Activated T-helper 1 cell treated with anti-CD3 and anti-CD28 coated beads, Interleukin-12 subunit alpha, Interleukin-12 subunit beta, Interleukin-2, Interleukin-4 antibody, amounts not matched to agents 30 ng/mL and 10 ng/mL and 1 ng/mL, durations not matched to agents 14 hours and 24 hours and 36 hours (primary cell): Measurements from ENCODE around the gene BTBD9. TPM values are rescaled to one million over a fixed set of nuclear protein-coding genes. Genes with fewer than 3 reads are reported as not detected.
A peak's percentile ranks its signal among the peaks of the same experiment; 100 is the strongest.

Source experiments
- DNase-seq: peaks from one replicate; pipeline ENCODE4 v3.0.0; 2021; ENCODE audit warnings: low spot score
- H3K27ac Mint-ChIP-seq: one replicate; pipeline ENCODE4 v1.8.0; 2021; ENCODE audit warnings: mild to moderate bottlenecking, mixed read lengths
- H3K27me3 Mint-ChIP-seq: one replicate; pipeline ENCODE4 v1.8.0; 2022; ENCODE audit warnings: mild to moderate bottlenecking, moderate library complexity, mixed read lengths; ENCODE audit not compliant: insufficient read depth
- H3K36me3 Mint-ChIP-seq: one replicate; pipeline ENCODE4 v1.8.0; 2021; ENCODE audit warnings: low read depth, mixed read lengths
- H3K4me1 Mint-ChIP-seq: one replicate; pipeline ENCODE4 v1.8.0; 2021; ENCODE audit warnings: low read depth, mixed read lengths
- H3K4me3 Mint-ChIP-seq: one replicate; pipeline ENCODE4 v1.8.0; 2021; ENCODE audit warnings: mild to moderate bottlenecking, moderate library complexity, mixed read lengths
- H3K9me3 Mint-ChIP-seq: one replicate; pipeline ENCODE4 v1.8.0; 2021; ENCODE audit warnings: mixed read lengths
- intact Hi-C: fragments of 100-400 bp; cut with micrococcal nuclease; formaldehyde crosslinking; loops from one replicate; pipeline ENCODE4 v1.15.1; 2024
- total RNA-seq: library from RNA; stranded (reverse); gene quantifications from 2 replicates; pipeline ENCODE4 v1.2.3, GENCODE V29; 2022

Gene BTBD9
- total RNA-seq, 1 donor from 2014 or later: 14.5 TPM

DNA sequence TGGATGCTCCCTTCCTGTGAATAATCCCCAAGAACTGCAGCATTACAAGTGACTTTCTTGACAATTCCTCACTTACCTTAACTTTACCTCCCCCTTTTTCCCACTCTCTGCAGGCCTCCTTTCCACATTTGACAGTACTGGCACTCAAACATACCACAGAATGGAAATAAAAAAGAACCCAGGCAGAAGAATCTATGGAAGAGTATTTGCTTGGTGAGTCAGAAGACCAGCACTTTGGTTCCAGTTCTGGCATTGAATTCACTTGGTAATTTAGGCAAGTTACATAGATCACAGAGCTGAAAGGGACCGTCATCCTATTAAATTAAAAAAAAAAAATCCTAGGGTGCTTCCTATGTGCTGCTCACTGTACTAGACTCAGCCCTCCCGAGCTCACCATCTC lies 55.0 kb downstream of the BTBD9 start:
- Mint-ChIP-seq H3K9me3 (no peaks in the 10 kb centered on the region), H3K27ac (no peak overlapping the region), H3K4me1 (no peaks in the 10 kb centered on the region), H3K27me3 (no peaks in the 10 kb centered on the region), H3K36me3 (peaks cover 3% of the 10 kb centered on the region), H3K4me3 (no peak overlapping the region)
- intact Hi-C loops: no loop called here
- no peak for DNase-seq

DNA sequence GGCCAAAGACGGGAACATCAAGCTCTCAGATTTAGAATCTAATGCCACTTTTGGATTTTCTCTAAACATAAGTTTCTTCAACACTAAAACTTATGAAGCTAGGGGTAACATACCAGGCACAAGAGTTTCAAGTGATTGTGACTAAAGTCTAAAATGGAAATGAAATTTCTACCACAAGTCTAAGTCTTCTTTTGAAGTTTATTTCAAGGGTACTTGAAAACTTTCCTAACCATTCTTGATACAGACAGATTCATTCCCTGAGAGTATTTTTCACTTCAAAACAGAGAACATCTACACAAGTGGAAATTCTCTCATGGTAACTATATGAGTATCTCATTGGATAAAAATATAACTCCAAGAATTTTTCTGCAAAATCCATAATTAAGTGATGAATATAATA lies 56.2 kb downstream of the BTBD9 start:
- H3K4me3 Mint-ChIP-seq: no peak overlapping the region
- H3K27ac Mint-ChIP-seq: no peak overlapping the region
- no peaks in the 10 kb centered on the region for H3K9me3 Mint-ChIP-seq
- intact Hi-C loops: no loop called here
- H3K4me1 Mint-ChIP-seq: no peaks in the 10 kb centered on the region
- peaks cover 5% of the 10 kb centered on the region for H3K36me3 Mint-ChIP-seq
- no peak for DNase-seq
- H3K27me3 Mint-ChIP-seq: no peaks in the 10 kb centered on the region

DNA sequence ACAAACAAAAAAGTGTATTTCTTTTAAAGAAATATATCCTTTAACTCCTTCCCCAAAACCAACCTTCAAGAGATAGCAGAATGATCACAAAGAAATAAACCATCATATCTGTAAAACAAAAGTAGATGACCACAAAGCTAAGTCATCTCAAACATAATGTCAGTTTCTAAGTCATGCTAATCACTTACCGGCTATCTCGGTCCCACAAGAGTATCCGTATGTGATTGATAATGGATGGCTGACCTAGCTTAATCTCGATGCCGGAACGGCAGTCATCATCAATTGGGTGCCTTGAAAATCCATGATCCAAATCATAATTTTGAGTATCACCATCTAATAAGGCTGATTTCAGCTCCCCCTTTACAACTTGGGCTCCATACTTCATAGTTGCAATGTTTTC lies 59.7 kb downstream of the BTBD9 start:
- intact Hi-C loops: no loop called here
- DNase-seq: no peak
- no peaks in the 10 kb centered on the region for H3K9me3 Mint-ChIP-seq
- peaks cover 7% of the 10 kb centered on the region for H3K4me1 Mint-ChIP-seq
- H3K4me3 Mint-ChIP-seq: no peak overlapping the region
- H3K27me3 Mint-ChIP-seq: no peaks in the 10 kb centered on the region
- H3K27ac Mint-ChIP-seq: no peak overlapping the region
- peaks cover 5% of the 10 kb centered on the region for H3K36me3 Mint-ChIP-seq

DNA sequence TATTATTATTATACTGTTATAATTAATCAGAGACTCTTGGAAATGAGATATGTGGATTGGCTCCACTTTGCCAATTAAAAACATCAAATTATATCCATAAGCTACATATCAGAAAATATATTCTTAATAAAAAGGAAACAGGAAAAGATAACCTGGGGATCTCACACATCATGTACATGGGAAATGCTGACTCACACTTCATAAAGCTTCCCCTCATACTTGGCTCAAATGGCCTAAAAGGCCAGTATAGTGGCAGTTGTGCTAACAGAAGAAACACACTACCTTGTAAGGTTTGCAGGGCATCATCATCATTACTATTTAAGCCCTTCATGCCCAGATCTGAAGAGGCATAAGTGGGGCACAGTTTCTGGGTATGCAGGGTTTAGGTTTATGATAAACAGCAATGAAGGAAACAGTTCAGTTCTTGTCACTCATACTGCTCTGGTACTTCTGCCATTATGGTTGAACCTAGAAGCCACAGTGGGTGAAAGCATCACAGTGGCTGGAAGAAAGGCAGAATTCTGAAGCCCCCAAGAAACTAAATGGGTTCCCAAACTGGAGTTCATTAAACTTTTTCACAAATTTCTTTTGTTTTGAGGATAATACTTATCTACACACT lies 60.6 kb downstream of the BTBD9 start:
- no peaks in the 10 kb centered on the region for H3K9me3 Mint-ChIP-seq
- H3K27ac Mint-ChIP-seq: no peak overlapping the region
- no peak for DNase-seq
- H3K4me3 Mint-ChIP-seq: no peak overlapping the region
- peaks cover 7% of the 10 kb centered on the region for H3K4me1 Mint-ChIP-seq
- intact Hi-C loops: loop anchor here (10.0 kb wide), 1 partner anchor 524 kb away; no protein-coding TSS in a partner anchor
- peaks cover 4% of the 10 kb centered on the region for H3K36me3 Mint-ChIP-seq
- H3K27me3 Mint-ChIP-seq: no peaks in the 10 kb centered on the region

DNA sequence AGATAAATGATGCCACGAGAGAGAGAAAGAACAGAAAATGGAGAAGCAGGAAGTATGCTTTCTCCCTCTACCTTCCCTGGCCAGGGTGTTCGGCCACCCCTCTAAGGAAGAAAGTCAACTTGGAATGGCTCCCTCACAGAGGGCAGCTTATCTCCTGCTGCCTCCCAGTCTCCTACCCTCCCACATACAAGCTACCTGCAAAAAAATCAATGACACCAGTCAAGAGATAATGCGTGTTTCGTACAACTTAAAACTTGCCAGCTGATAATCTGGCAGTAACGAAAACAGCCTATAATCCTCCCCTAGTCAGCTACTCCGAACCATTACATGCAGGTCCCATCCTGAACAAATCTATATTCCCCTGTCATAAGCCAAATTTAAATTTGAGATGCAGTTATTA lies 61.7 kb downstream of the BTBD9 start:
- H3K4me3 Mint-ChIP-seq: no peak overlapping the region
- no peak overlapping the region for H3K27ac Mint-ChIP-seq
- peaks cover 4% of the 10 kb centered on the region for H3K36me3 Mint-ChIP-seq
- DNase-seq: no peak
- no peaks in the 10 kb centered on the region for H3K9me3 Mint-ChIP-seq
- H3K4me1 Mint-ChIP-seq: peaks cover 7% of the 10 kb centered on the region
- H3K27me3 Mint-ChIP-seq: no peaks in the 10 kb centered on the region
- intact Hi-C loops: loop anchor here (10.0 kb wide), 1 partner anchor 523 kb away; no protein-coding TSS in a partner anchor

DNA sequence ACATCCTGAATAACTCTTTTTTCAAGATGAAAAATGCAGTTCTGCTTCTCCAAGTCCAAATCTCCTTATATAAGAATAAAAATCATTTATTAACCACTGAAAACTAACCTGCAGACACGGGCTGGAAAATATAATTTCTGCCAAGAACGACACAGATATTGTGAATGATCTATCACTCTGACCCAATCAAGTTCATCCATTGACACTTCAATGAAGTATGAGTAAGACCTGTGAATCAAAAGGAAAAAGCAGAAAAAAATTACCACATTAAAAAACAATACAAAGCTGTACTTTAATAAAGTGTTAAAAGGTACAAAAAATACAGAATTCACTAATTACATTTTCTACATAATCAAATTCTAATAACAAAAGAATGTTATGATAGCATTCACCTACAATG lies 62.2 kb downstream of the BTBD9 start:
- peaks cover 8% of the 10 kb centered on the region for H3K4me1 Mint-ChIP-seq
- no peaks in the 10 kb centered on the region for H3K27me3 Mint-ChIP-seq
- H3K36me3 Mint-ChIP-seq: peaks cover 4% of the 10 kb centered on the region
- no peak for DNase-seq
- no peak overlapping the region for H3K27ac Mint-ChIP-seq
- intact Hi-C loops: loop anchor here (10.0 kb wide), 1 partner anchor 523 kb away; no protein-coding TSS in a partner anchor
- no peaks in the 10 kb centered on the region for H3K9me3 Mint-ChIP-seq
- H3K4me3 Mint-ChIP-seq: no peak overlapping the region

DNA sequence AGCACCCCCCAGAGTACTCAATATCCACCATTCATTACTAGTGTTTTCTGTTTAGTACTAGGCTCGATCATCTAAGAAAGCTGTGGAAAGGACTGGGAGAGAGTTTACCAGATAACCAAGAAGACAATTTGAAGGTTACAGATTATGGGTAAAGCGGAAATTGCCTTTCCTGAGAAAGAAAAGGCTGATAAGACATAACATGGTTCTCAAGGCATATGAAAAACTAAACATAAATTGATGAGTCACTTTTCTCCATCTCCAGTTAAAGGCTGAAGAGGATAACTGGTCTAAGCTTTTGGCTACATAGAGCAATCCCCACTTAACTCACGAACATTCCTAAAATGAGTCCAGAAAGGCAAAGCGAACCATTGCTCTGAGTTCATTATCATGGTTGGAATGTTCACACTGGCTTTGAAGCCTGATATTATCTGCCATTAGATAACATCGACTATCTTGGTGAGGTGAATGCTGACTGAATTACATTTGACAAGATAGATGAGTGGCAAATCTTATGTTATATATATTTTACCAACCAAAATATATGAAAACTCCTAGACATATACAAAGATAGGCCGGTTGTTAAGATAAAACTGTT lies 65.8 kb downstream of the BTBD9 start:
- H3K4me3 Mint-ChIP-seq: no peak overlapping the region
- H3K27ac Mint-ChIP-seq: no peak overlapping the region
- no peaks in the 10 kb centered on the region for H3K9me3 Mint-ChIP-seq
- H3K27me3 Mint-ChIP-seq: no peaks in the 10 kb centered on the region
- peaks cover 4% of the 10 kb centered on the region for H3K36me3 Mint-ChIP-seq
- peaks cover 18% of the 10 kb centered on the region for H3K4me1 Mint-ChIP-seq
- intact Hi-C loops: loop anchor here (2.0 to 10.0 kb wide), 4 partner anchors 128 to 872 kb away; partner anchors contain the start of gene GLO1
- no peak for DNase-seq

DNA sequence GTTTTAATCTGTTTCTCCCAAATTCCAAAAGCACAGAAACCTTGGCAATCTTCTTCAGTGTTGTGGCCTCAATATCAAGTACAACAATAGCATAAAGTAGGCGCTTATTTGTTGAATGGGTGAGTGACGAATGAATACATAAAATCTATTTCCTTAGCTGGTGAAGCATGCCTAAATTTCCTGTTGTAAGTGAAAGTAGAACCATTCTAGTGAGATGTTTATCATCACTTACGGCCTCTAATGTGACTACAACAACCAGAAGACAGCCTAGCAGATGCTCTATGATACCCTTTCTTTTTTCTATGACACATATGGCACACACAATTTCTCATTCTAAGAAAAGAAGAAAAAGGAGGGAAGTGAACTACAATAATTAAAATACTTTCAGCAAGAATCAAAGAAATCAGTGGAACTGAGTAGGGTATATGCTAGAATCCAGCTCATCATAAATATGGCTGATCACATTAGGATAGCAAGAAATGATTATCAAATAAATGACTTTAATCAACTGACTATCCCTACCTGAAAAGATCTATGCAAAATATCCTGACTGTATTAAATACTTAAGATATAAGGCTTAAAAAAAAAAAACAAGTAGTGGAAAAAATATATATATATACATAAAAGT lies 67.4 kb downstream of the BTBD9 start:
- peak overlapping the region; percentile 37 for H3K4me3 Mint-ChIP-seq
- H3K9me3 Mint-ChIP-seq: no peaks in the 10 kb centered on the region

DNA sequence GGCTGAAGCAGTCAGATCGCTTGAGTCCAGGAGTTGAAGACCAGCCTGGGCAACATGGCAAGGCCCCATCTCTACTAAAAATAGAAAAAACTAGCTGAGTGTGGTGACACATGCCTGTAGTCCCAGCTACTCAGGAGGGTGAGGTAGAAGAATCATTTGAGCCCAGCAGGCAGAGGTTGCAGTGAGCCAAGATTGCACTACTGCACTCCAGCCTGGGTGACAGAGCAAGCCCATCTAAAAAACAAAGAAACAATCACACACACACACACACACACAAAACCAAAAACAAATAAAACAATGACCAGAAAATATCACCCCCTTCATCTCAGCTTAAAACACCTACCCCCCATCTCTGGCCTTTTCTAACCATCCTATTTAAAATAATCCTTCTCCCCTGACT lies 68.0 kb downstream of the BTBD9 start:
- DNase-seq: no peak
- H3K36me3 Mint-ChIP-seq: peaks cover 7% of the 10 kb centered on the region
- no peaks in the 10 kb centered on the region for H3K9me3 Mint-ChIP-seq
- intact Hi-C loops: loop anchor here (1.0 to 10.0 kb wide), 6 partner anchors 68 to 869 kb away; partner anchors contain the start of genes BTBD9 and GLO1
- H3K4me3 Mint-ChIP-seq: peak overlapping the region; percentile 32
- H3K4me1 Mint-ChIP-seq: peaks cover 11% of the 10 kb centered on the region
- no peaks in the 10 kb centered on the region for H3K27me3 Mint-ChIP-seq
- peak overlapping the region; percentile 76 for H3K27ac Mint-ChIP-seq

More for the DNA sequence above, 67.4 kb downstream of the BTBD9 start:
- intact Hi-C loops: loop anchor here (1.0 to 10.0 kb wide), 6 partner anchors 67 to 870 kb away; partner anchors contain the start of genes BTBD9 and GLO1
- Mint-ChIP-seq H3K36me3 (peaks cover 7% of the 10 kb centered on the region), H3K4me1 (peaks cover 11% of the 10 kb centered on the region), H3K27ac (peak overlapping the region; percentile 76), H3K27me3 (no peaks in the 10 kb centered on the region)
- DNase-seq: peak; percentile 1

DNA sequence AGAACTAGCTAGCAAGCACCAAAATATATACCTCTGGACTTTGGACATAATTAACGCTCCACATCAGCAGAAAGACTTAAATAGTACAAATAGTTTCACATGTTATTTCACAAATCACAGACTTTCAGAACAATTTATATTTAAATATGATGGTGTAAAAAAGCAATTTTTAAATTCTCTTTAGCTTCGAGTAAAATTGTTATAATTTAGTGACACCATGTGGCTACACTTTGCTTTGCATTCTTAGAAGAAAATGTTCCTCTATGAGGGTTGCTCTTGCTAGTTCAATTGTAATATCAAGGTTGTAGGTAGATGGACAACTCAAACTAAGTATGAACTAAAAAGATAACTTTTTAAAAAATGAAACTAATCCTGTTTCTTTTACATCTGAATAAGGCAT lies 69.0 kb downstream of the BTBD9 start:
- intact Hi-C loops: loop anchor here (5.0 to 10.0 kb wide), 3 partner anchors 132 to 868 kb away; partner anchors contain the start of gene GLO1
- Mint-ChIP-seq H3K9me3 (no peaks in the 10 kb centered on the region), H3K27ac (no peak overlapping the region), H3K27me3 (no peaks in the 10 kb centered on the region), H3K36me3 (peaks cover 7% of the 10 kb centered on the region), H3K4me1 (peaks cover 11% of the 10 kb centered on the region), H3K4me3 (no peak overlapping the region)
- no peak for DNase-seq

DNA sequence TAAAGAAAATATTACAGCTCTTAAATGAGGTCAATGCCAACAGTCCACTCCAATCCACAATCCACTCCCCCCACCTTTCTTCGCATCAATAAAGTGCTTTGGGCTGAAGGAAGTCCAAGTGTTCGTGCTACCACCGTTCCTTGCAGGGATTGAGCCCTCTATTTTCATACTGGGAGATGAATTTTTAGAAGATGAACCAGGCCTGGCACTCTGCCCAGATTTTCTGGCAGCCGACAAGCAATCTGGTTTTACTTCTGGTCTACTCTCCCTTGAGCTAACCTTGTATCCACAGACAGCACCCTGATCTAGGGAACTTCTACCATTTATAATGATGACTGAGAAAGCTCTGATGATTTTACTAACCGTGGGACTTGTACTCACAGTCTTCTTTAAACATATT lies 72.3 kb downstream of the BTBD9 start:
- Mint-ChIP-seq H3K4me3 (no peak overlapping the region), H3K27ac (no peak overlapping the region), H3K4me1 (peaks cover 10% of the 10 kb centered on the region), H3K27me3 (no peaks in the 10 kb centered on the region), H3K36me3 (peaks cover 6% of the 10 kb centered on the region), H3K9me3 (no peaks in the 10 kb centered on the region)
- DNase-seq: no peak
- intact Hi-C loops: no loop called here

DNA sequence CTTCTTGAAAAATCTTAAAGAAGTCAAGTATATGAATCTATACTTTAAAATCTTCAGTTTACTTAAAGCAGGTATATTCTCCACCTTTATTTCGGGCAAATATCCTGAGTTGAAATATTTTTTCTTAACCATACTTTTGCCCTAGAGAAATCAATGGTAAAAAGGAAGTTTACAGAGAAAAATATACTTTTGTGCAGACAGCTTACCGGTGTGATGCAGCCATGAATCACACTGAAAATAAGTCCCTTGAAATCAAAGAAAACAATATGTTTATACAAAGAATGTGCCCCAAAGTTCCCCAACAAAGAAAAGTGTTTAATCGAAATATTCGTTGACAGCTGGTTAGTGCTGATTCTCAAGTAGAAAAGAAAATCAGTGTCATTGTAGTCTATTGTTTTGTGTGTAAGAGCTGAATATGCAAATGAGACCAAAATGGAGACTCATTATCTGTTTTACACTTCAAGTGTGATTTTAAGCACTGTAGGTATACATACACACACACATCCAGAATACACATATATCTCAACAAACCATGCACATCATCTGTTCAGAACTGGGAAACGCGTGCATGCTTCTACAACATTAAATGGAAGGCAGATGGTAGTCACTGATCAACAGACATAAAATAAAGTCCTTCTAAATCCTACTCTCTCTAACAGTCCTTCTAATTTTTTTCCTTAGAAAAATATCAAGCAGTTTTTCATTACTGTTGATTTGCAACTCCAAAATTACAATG lies 73.3 kb downstream of the BTBD9 start:
- Mint-ChIP-seq H3K27ac (no peak overlapping the region), H3K36me3 (peaks cover 4% of the 10 kb centered on the region), H3K27me3 (no peaks in the 10 kb centered on the region), H3K9me3 (no peaks in the 10 kb centered on the region), H3K4me1 (no peaks in the 10 kb centered on the region), H3K4me3 (no peak overlapping the region)
- no peak for DNase-seq
- intact Hi-C loops: no loop called here
